GM23248 (cell line): ENCODE data around the gene KRCC1.

Experiments
- EZH2 ChIP-seq: fragments of 200-600 bp; sonication (generic); IDR thresholded peaks from 2 replicates; pipeline ENCODE4 v1.6.1; 2018; ENCODE audit warnings: antibody characterized with exemption, mild to moderate bottlenecking; ENCODE audit not compliant: insufficient read depth, poor library complexity, severe bottlenecking
- EZH2phosphoT487 ChIP-seq: fragments of 200-600 bp; sonication (generic); IDR thresholded peaks from 2 replicates; pipeline ENCODE4 v1.6.1; 2018; ENCODE audit warnings: antibody characterized with exemption, moderate library complexity, mild to moderate bottlenecking, low read depth; ENCODE audit not compliant: insufficient read depth

DNA sequence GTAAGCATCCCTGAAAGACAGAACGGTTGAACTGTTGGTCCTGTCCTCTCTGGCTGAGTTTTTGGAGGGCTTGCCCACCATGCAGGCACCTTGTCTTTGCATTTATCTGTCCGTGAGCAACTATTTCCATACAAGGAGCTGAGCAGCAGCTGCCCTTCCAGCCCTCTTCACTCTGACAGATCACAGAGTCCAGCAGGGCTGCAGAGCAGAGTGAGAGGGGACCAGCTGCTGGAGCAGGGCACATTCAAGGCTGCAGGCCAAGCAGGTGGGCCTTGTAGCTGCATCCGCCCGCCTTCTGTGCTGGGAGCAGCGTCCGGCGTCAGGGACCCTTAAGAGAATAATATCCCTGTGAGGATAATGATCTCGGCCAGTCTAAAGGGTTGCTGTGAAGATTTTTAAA lies 21.5 kb upstream of the KRCC1 start:
- no peak for TF ChIP-seq EZH2
- no peak for TF ChIP-seq EZH2phosphoT487
